ENCODE measurements around the gene ALDH1B1. TPM values are rescaled to one million over a fixed set of nuclear protein-coding genes. Genes with fewer than 3 reads are reported as not detected.

ALDH1B1 gene
- total RNA-seq, 4 donors from 2014 or later = 8.0 to 15.4 (median 11.0) TPM

DNA sequence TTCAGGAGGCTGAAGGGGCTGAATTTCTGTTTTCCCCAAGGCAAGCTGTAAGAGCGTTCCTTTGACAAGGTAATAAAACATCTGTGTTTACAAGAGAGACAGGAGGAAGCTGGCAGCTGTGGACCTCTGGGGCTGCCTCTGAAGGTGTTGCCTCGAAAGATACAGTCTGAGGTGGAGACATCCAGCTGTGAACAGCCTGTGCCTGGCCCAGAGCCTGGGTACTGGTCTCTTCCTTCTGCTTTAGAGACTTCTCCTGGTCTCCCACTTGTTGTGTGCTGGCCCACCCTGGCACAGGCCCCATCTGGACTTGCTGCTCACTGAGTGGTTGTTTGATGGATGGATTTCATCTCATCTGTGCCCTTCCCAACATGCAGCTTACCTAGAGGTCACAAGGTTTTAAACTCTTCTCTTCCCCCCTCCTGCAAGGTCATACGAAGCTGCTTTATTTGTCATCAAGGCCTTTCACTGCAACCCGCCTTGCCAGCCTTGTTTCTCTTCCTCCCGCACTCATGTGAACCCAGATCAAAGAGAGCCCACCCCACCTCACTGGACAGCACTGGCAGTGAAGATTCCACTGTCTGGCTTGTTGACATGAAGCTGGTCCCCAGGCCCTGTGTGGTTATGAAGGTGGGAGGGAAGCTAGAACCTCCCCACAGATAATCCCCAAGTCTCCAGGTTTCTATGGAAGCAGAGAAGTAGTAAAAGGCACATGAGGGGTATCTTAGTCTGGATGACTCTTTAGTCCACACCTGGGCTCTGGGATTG lies 35.0 kb upstream of the ALDH1B1 start:
- TF ChIP-seq, protein P1, sequence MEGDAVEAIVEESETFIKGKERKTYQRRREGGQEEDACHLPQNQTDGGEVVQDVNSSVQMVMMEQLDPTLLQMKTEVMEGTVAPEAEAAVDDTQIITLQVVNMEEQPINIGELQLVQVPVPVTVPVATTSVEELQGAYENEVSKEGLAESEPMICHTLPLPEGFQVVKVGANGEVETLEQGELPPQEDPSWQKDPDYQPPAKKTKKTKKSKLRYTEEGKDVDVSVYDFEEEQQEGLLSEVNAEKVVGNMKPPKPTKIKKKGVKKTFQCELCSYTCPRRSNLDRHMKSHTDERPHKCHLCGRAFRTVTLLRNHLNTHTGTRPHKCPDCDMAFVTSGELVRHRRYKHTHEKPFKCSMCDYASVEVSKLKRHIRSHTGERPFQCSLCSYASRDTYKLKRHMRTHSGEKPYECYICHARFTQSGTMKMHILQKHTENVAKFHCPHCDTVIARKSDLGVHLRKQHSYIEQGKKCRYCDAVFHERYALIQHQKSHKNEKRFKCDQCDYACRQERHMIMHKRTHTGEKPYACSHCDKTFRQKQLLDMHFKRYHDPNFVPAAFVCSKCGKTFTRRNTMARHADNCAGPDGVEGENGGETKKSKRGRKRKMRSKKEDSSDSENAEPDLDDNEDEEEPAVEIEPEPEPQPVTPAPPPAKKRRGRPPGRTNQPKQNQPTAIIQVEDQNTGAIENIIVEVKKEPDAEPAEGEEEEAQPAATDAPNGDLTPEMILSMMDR (IDR thresholded peaks at IDR 0.05; ENCODE audit: low read depth) = no peak

DNA sequence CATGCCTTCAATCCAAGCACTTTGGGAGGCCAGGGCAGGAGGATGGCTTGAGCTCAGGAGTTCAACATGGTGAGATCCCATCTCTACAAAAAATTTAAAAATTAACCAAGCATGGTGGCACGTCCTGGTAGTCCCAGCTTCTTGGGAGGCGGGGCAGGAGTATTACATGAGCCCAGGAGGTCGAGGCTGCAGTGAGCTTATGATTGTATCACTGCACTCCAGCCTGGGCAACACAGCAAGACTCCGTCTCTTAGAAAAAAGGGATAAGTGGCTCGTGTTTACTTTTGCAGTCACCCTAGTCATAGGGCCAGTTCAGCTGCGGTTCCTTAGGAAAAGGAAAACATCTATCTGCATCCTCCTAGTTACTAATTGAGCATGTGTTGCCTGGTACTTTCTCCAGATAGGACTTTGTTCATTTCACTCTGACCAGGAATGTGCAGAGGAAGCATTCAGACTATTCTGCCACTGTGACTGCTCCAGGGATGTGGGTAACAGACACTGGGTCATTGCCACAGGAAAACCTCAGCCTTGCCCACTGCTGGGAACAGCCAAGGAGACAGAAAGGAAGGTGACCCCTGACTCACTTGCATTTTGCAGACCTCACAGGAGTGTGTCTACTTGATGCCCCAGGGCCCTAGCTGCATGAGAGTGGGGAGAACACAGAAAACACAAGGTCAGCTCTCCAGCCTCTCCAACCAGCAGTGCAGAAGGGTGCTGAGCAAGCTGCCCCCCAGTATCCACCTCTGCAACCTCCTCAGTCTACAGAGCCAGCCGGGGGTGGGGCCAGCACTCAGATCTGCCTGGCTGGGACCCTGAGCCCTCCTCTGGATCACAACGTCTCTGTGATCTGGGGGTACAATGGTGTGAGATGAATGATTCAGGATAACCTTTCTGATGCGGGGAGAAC lies 33.9 kb upstream of the ALDH1B1 start:
- TF ChIP-seq, protein P1 (IDR thresholded peaks at IDR 0.05; ENCODE audit: low read depth) = no peak

DNA sequence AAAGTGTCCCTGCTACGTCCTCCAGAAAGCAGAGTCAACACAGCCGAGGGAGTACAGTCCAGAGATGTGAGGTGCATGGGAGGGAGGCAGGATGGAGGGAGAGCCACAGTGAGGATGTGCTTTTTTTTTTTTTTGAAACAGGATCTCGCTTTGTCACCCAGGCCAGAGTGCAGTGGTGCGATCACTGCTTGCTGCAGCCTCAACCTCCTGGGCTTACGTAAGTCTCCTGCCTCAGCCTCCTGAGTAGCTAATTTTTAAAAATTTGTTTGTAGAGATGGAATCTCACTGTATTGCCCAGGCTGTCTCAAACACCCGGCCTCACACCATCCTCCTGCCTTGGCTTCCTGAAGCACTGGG lies 33.2 kb upstream of the ALDH1B1 start:
- TF ChIP-seq, protein P1 (IDR thresholded peaks at IDR 0.05; ENCODE audit: low read depth) = no peak

DNA sequence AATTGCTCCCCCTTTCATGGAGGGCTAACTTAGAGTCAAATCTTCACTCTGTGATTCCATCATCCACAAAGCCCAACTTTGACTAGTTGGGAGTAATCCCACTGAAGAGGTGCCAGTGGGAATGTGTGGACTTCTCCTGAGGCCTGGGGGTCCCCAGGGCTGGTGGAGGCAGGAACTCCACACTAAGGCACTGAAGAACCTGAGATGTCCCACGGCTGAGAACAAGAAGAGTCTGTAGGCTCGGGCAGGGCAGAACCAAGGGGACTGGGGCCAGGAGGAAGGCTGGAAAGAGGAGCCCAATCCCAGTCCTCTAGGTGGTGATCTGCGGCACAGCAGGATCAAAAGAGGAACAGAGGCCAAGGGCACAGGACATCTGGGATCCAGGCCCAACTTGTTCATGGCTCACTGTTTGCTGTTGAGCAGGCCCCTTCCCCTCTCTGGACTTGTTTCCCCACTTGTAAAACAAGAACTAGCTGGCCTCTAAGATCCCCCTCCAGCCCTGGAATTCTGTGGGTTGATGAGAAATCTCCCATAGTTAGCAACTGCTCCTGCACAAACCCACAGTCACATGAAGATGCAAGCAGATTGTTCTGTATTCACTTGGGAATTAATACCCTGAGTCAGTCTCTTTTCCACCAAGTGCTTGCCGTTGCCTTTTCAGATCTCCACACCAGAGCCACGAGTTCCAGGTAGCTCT lies 32.7 kb upstream of the ALDH1B1 start:
- TF ChIP-seq, protein P1 (IDR thresholded peaks at IDR 0.05; ENCODE audit: low read depth) = no peak

DNA sequence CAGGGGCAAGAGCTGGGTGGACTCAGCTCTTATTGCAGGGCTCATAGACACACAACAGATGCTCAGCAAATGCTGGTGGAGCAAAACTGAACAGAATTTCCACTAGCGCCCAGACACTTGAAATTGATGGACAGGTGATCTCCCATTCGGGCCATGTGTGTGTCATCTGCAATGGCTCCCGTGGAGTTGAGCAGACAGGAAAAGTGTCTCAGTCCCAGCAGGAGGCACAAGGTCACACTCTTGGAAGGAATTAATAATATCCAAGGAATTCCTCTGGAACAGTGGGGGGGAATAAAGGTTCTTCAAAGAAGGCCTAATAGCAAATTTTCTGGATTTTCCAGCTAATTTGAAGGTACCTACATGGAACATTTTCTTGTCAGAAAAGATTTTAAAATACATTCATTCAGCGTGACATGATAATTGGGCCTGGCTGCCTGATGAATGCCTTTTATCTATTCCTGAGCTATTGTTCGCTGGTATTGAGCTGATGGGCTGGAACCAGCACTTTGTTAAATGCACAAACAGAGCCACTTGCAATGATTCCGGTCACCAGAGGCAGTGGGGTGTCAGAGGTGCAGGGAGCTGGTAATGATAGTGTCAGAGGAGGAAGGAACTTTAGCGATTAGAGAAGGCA lies 31.5 kb upstream of the ALDH1B1 start:
- TF ChIP-seq, protein P1 (IDR thresholded peaks at IDR 0.05; ENCODE audit: low read depth) = no peak

DNA sequence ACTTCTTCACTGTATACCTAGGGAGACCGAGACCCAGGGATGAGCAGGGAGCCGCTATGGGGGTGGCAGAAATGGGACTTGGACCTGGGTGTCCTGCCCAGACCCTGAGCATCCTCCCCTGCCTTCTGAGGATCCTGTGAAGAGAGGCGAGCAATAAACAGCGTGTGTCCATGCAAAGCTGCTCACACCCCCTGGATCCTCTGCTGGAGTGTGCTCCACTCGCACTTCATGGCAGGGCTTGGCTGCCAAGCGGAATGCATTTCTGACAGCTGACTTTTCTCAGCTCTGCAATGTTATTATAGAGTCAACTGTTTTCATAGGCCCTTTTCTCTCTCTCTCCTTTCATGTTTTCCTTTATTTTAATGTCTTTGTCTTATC lies 31.0 kb upstream of the ALDH1B1 start:
- TF ChIP-seq, protein P1 (IDR thresholded peaks at IDR 0.05; ENCODE audit: low read depth) = no peak

Measured in subcutaneous adipose tissue (tissue), 4 donors.